K562 (cell line): ENCODE measurements around the gene FGF10.

Source experiments
- BCLAF1 ChIP-seq, 2 experiments: fragments of 450-650 bp in 1 of 2; IDR thresholded peaks; 2 replicates each; pipeline ENCODE4 v1.6.1; 2011 to 2017; ENCODE audit warnings: low read depth in 2 of 2, antibody characterized with exemption in 1 of 2, borderline replicate concordance in 1 of 2, low read length in 1 of 2, mild to moderate bottlenecking in 1 of 2, mixed read lengths in 1 of 2; ENCODE audit not compliant: control insufficient read depth in 1 of 2
- FOSL1 ChIP-seq: fragments of 200-800 bp; sonication (Bioruptor generic); conservative IDR thresholded peaks from 2 replicates; pipeline ENCODE4 v1.6.1; 2016; ENCODE audit warnings: missing genetic modification characterization, missing compliant biosample characterization
- MAX ChIP-seq: sonication (generic); formaldehyde crosslinking; IDR thresholded peaks from 2 replicates; pipeline ENCODE4 v1.9.0; 2022; ENCODE audit warnings: mild to moderate bottlenecking, missing genetic modification reagents
- NCOA2 ChIP-seq, 2 experiments: fragments of 450-650 bp; IDR thresholded peaks; 2 replicates each; pipeline ENCODE4 v1.6.1; 2018; ENCODE audit warnings: mild to moderate bottlenecking in 2 of 2, moderate library complexity in 1 of 2; ENCODE audit not compliant: partially characterized antibody in 2 of 2
- POLR2AphosphoS5 ChIP-seq: IDR thresholded peaks from 2 replicates; pipeline ENCODE4 v1.6.1; 2011; ENCODE audit warnings: mild to moderate bottlenecking, low read depth, low read length, moderate library complexity; ENCODE audit not compliant: control insufficient read depth, insufficient read depth
- POU5F1 ChIP-seq: fragments of 150-350 bp; IDR thresholded peaks from 2 replicates; pipeline ENCODE4 v1.6.1; 2014; ENCODE audit warnings: borderline replicate concordance, low read length, low read depth, mild to moderate bottlenecking; ENCODE audit not compliant: partially characterized antibody
- RUNX1 ChIP-seq: sonication (generic); IDR thresholded peaks from 2 replicates; pipeline ENCODE4 v1.6.1; 2016; ENCODE audit warnings: antibody characterized with exemption, low read depth
- TAF9B ChIP-seq: fragments of 450-650 bp; IDR thresholded peaks from 2 replicates; pipeline ENCODE4 v1.6.1; 2018; ENCODE audit warnings: mild to moderate bottlenecking; ENCODE audit not compliant: partially characterized antibody
- TFAM ChIP-seq: fragments of 250-450 bp; sonication (Bioruptor Pico); conservative IDR thresholded peaks from 2 replicates; pipeline ENCODE4 v1.5.0; 2021; ENCODE audit warnings: mild to moderate bottlenecking, moderate library complexity
- XRCC5 ChIP-seq: fragments of 200-400 bp; formaldehyde crosslinking; IDR thresholded peaks from 2 replicates; pipeline ENCODE4 v1.6.1; 2017; ENCODE audit warnings: low read depth, mild to moderate bottlenecking, low read length
- ZNF512 ChIP-seq: IDR thresholded peaks from 2 replicates; pipeline ENCODE4 v1.6.1; 2016; ENCODE audit warnings: missing genetic modification characterization, missing compliant biosample characterization
- TF ChIP-seq, protein P1 (sequence below), 3 experiments: IDR thresholded peaks in 2 of 3; conservative IDR thresholded peaks in 1 of 3; 2 replicates each; pipeline ENCODE4 v1.5.1; 2011 to 2012; ENCODE audit warnings: low read length in 3 of 3, mild to moderate bottlenecking in 3 of 3, control low read depth in 2 of 3, improper control_type of control experiment in 1 of 3, inconsistent platforms in 1 of 3, low read depth in 1 of 3, mixed read lengths in 1 of 3, moderate library complexity in 1 of 3; ENCODE audit not compliant: insufficient read depth in 2 of 3

DNA sequence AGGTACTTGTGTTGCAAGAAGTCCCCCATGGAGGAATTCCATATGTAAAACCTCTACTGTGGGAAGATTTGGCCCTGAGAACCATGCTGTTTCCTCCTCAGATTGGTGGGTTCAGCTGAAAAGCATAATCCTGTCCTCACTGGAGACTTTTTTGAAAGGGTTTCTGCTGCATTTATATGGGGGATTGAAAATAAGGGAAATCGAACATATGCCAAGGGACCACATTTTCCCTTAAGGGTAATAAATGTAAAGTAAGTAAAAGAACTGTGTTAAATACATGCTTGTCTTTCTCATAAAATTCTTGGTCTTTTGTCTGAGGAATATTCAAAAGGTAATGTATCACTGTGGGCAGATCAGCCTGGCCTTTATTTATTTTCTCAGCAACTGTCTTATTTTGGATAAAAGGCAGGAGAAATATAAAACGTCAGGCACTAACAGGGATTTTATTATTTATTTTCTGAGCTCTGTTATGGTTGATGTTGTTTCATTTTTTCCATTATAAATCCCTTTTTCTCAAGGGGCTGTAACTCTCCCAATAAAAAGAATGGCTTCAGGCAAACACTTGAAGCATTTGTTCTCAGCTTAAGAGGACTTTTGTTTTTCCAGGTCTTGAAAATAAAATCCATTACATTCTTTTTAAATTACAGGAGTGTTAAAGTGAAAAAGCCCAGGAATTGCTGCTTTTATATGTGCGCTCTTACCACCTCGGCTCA, 131.4 kb downstream of the FGF10 start:
- TF ChIP-seq RUNX1 (no peak), NCOA2 (IDR thresholded peaks at IDR 0.05; ENCODE audit: partially characterized antibody in 2 of 2) (no peak), XRCC5 (no peak), FOSL1 (no peak), MAX (CRISPR knock-in tag) (no peak), POU5F1 (no peak), POLR2AphosphoS5 (no peak), TAF9B (no peak), BCLAF1 (IDR thresholded peaks at IDR 0.05; ENCODE audit: borderline replicate concordance in 1 of 2, control insufficient read depth in 1 of 2, low read depth in 2 of 2, low read length in 1 of 2) (no peak), ZNF512 (tag) (no peak), TFAM (CRISPR knock-in tag) (no peak)
- TF ChIP-seq, protein P1, sequence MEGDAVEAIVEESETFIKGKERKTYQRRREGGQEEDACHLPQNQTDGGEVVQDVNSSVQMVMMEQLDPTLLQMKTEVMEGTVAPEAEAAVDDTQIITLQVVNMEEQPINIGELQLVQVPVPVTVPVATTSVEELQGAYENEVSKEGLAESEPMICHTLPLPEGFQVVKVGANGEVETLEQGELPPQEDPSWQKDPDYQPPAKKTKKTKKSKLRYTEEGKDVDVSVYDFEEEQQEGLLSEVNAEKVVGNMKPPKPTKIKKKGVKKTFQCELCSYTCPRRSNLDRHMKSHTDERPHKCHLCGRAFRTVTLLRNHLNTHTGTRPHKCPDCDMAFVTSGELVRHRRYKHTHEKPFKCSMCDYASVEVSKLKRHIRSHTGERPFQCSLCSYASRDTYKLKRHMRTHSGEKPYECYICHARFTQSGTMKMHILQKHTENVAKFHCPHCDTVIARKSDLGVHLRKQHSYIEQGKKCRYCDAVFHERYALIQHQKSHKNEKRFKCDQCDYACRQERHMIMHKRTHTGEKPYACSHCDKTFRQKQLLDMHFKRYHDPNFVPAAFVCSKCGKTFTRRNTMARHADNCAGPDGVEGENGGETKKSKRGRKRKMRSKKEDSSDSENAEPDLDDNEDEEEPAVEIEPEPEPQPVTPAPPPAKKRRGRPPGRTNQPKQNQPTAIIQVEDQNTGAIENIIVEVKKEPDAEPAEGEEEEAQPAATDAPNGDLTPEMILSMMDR (IDR thresholded peaks at IDR 0.05 in 2 of 3, conservative IDR thresholded peaks at IDR 0.05 in 1 of 3; ENCODE audit: insufficient read depth in 2 of 3, low read depth in 1 of 3, low read length in 3 of 3), result no peak
